ENCODE data around the gene PCYT1A.

PCYT1A gene

DNA sequence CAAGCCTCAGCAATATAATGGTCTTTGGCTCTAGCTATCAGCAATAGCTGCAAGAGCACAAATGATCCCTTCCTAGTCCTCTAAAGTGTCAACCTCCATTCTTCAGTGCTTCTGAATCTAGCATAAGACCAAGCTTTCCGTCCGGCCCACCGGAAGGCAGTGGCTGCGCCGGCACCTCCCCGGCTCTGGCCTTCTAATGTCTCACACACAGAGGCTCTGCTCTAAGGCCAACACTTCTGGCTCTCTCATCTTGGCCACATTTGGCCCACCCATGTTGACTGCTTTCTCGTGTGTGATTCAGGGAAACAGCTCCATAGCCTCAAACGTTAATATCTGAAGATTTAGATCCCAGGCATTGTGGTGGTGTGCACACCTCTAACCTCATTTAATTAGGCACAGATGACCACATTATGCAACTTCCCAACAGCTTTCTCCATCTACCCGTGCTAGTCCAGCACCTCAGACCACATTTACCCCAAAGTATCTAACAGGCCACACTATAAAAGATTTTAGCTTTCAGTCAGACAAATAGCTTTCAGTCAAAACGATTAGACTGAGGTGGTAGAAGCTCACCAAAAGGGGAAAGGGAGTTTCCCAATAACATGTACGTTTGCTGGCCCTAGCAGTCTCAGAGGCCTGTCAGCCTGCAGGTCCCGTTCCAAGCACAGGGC lies 51.9 kb downstream of the PCYT1A start:
- no peak for DNase-seq

DNA sequence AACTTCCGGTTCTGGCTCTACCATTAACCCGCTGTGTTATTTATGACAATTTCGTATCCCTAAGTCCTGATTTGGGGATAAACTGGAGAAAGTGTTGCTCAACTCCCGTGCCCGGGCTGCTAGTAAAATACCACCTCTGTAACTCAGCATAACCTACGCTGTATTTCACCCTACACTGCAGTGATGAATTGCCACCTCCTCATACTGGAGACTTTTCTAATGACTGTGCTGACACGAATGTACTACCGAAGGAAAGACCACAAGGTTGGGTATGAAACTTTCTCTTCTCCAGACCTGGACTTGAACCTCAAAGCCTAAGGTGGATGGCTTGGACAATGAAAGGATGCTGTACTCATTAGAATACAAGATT lies 54.7 kb downstream of the PCYT1A start:
- no peak for DNase-seq

DNA sequence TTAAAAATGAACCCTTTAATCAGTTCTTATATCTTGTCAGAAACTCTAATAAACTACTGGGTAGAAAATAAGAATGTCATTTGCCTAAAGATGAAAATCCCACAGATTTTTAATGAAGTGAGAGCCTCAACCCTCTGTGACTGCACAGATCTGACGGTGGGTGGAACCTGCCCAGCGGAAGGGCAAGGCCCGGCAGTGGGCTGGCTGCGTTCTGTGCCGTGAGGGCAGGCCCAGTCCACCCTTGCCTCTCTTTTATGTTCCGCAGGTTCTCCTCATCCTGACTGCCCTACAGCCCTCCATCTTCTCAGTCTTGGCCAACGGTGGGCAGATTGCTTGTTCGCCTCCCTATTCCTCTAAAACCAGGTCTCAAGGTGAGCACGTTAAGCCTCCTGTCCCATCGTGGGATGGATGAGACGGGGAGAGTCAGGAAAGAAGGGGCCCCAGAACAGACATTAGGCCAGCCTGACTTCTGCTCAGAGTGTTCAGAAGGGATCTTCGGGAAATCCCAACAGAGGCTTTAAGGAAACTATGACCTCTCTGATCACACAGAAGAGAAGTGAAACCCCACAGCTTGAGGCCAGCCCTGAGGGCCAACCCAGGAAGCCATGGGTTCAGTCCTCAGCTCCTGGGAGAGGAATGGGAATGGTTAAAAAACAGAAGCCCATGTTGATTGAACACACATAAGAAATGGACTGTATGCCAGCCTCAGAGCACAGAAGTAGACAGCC lies 55.2 kb downstream of the PCYT1A start:
- DNase-seq = no peak

DNA sequence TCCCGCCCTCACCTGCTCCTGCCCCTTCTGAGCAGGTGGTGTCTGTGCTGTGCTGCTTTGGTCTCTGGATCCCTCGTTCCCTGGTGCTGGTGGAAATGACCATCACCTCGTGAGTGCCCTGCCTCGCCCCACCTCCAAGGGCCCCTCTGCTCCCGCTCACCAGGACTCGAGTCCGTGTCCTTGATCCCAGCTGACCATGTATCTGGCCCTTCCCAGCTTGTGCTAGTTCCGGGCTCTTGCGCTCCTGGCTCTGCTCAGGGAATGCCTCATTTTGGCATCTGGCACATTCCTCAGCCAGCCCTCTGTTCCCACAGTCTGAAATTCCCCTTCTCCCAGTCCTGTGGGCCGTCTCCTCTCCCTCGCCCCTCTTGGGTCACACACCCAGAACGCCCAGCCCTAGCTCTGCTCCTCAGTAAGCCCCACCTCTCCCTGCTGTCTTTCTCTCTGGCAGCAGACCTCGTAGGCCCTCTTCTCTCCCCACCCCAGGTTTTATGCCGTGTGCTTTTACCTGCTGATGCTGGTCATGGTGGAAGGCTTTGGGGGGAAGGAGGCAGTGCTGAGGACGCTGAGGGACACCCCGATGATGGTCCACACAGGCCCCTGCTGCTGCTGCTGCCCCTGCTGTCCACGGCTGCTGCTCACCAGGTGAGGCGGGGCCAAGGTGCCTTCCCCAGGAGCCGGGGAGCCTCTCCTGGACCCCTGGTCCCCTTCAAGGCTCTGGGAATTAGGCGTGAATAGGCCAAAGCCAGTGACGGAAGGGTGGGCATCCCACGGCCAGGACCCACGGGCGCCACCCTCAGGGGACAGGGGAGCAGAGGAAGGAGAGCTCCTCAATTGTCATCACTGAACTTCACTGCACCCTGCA lies 59.7 kb downstream of the PCYT1A start:
- no peak for DNase-seq

DNA sequence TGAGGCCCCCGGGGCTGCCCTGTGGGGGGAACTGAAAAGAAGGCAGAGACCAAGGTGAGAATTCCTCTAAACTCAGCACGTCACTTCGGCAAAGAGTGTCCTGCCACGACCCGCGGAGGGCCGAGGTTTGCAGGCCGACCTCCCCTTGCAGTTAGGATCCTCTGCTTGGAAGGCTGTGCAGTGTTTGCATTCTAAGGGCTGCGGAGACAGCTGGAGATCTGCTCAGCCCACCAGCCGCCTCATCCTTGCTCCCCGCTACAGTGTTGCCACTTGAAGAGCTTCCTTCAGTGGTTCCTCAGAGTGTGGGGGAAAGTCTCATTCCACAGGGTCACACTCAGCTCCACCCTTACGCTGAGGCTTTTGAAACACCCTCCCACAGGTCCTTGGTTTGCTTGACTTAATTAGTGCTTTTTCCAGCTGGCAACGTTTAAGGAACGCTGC lies 60.4 kb downstream of the PCYT1A start:
- DNase-seq = no peak

DNA sequence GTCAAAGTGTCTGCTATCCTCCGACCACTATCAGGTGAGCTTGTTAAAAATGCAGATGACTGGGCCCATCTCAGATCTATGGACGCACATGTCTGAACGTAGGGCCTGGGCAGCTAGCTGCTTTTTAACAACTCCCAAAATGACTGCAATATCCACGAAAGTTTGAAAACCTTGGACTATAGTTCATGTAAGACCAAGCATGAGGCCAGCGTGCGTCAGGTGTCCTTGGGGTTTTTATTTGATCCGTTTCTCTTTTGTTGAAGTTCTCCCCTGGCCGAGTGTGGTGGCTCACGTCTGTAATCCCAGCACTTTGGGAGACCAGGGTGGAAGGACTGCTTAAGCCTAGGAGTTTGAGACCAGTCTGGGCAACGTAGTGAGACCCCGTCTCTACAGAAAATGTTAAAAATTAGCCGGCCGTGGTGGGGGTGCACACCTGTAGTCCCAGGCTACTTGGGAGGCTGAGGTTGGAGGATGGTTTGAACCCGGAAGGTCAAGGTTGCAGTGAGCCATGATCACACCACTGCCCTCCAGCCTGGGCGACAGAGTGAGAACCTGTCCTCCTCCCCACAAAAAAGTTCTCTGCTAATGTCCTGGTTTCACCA lies 61.7 kb downstream of the PCYT1A start:
- DNase-seq = no peak

DNA sequence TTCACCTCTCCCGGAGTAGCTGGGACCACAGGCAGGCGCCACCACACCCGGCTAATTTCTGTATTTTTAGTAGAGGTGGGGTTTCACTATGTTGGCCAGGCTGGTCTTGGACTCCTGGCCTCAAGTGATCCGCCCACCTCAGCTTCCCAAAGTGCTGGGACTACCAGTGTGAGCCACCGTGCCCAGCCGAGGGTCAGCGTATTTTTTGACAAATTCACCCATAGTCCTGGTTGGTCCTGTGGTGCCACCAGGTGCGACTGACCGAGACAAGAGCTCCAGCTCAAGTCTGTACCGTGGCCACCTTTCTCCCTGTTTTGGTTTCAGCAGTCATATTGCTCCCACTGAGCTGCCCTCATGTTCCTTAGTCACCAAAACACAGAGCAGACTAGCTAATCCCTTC lies 62.4 kb downstream of the PCYT1A start:
- no peak for DNase-seq

DNA sequence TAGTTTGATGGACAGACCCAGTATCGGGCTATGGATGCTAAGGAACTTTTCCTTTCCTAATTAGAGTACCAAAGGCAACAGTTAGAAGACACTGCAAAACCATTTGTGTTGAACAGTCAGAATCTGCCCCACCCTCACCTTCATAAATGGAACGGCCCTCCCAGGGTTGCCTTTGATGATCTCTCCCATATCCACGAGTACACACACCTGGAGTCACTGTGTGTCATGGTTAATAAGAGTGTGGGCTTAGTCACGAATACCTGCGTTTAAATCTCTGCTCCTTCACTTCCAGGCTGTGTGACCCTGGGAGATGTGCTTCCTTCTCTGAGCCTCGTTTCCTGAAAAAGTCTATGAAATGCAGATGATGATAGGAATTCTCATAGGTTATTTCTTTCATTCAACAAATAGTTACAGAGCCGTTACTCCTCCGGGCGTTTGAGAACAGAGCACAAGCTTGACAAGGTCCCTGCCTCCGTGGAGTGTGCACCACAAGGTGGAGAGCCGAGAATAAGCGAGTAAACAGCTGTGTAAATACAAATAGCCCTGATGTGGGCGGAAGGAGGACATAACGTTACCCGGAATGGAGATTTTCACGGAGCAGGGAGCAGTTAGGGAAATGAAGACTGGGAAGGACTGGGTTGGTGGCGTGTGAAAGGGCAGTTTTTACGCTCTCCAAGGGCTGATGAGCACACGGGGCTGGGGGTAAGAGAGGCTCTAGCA lies 64.5 kb downstream of the PCYT1A start:
- no peak for DNase-seq

DNA sequence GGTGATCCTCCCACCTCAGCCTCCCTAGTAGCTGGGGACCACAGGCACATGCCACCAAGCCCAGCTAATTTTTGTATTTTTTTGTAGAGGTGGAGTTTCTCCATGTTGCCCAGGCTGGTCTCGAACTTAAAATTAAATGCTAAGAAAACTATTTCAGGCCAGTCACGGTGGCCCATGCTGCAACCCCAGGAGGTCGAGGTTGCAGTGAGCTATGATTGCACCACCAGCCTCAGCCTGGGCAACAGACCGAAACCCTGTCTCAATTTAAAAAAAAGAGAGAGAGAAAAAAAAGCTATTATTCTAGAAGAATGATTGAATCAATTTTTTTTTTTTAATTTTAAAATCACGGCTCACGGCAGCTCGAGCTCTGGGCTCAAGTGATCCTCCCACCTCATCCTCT lies 66.5 kb downstream of the PCYT1A start:
- no peak for DNase-seq

DNA sequence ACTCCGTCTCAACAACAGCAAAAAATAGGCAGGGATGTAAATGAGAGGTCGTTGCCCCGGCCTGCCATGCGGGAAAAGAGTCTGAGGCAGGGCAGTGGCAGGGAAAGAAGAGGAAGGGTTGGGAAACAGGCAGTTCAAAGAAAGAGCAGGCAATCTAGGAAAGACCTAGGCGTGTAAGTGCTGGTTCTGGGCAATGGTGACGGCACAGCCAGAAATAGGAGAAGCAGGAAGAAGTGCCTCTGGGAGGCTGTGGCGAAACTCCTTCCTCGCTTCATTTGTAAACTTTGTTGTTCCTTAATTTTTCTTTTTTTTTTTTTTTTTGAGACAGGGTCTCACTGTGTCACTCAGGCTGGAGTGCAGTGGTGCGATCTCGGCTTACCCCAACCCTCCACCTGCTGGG lies 66.9 kb downstream of the PCYT1A start:
- DNase-seq = no peak

DNA sequence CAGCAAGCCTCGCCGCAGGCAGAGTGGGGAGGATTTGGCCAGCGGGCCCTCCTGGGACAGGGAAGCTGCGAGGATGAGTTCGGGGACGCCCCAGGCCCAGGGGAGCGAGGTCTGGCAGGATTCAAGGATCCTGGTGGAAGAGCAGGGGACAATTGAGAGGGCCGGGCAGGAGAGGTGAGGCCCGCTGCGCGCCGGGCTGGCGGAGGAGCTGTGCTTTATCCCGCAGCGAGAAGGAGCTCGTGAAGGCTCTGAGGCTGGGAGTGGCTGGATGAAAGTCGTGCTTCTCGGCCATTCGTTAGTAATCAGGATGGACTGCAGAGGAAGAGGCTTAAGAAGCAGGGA lies 67.6 kb downstream of the PCYT1A start:
- no peak for DNase-seq

DNA sequence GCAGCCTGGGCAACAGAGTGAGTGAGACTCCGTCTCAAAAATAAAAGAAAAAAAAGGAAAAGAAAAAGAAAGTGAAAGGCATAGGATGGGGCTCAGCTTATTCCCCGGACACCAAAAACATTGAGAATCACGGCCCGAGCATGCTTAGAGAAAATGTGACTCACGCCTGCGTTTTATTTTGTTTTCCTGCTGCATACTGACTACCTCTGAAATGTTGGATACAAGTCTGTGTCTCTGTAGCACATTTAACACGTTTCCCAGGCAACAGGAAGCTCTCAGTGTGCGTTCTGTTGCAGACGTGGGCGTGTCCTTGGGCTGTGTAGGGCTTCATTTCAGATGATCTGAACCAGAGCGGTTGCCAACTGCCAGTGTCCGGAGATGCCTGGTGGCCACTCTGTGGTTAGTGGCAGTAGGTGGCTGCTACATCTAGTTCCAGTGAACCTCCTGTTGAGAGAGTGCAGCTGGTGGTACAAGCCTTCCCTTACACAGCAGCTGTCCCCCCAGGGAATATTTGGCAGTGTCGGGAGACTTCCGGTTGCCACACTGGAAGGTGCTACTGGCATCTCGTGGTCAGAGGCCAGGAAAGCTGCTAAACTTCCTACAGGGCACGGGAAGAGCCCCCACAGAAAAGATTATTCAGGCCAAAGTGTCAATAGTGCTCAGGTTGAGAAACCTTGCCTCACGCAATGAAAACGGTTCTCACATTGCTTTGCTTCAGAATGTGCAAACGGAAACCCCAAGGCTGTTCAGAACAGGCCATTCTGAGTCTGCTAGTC lies 68.1 kb downstream of the PCYT1A start:
- DNase-seq = peak; percentile 5 to 48

DNA sequence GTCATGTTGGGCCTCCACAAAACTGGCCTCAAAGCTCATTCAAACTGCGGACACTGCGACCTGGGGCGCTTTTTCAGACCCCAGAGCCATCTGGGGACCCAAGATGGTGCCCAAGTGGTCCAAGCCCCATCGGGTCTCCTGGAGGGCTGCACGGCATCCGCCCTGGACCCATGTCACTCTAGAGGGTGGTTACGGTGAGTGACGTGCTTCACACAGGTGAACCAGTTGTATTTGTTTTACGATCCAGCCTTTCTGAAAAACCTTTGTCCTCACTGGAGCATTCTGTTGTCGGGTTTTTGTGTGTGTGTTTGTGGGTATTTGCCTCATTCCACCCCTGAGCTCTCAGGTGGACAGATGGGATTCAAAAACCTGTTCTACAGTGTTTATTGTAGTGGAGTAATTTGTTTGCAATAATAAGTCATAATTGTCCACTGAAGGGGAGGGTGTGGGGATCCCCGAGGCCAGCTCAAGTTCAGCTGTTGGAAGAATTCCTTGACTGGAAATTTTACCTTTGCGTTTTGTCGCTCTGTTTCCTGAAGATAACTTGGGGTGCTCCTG lies 69.3 kb downstream of the PCYT1A start:
- no peak for DNase-seq

DNA sequence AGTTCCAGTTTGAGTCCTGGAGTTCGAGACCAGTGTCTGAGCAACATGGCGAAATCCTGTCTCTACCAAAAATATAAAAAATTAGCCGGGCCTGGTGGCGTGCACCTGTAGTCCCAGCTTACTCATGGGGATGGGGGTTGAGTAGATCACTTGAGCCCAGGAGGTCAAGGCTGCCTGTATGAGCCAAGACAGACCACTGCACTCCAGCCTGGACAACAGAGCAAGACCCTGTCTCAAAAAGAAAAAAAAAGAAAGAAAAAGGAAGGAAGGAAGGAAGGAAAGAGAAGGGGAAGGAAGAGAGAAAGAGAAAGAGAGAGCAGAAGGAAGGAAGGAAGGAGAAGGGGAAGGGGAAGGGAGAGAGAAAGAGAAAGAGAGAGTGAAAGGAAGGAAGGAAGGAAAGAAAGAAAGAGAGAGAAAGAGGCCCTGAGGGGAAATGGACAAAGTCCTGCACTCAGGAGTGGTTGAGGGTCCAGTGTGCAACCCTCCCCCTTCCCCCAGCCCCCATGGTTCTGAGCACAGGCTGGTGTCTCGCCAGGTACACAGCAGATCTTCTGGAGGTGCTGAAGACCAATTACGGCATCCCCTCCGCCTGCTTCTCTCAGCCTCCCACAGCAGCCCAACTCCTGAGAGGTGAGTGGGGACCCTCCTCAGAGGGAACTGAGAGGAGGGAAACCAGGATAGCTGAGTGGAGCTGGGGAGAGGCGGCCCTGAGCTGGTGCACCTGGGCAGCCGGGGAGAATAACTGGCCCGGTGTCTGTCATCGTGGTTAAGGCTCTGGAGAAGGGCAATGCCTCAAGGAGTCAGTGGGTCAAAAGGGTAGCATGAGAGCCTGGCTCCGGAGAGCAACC lies 70.0 kb downstream of the PCYT1A start:
- DNase-seq = no peak

DNA sequence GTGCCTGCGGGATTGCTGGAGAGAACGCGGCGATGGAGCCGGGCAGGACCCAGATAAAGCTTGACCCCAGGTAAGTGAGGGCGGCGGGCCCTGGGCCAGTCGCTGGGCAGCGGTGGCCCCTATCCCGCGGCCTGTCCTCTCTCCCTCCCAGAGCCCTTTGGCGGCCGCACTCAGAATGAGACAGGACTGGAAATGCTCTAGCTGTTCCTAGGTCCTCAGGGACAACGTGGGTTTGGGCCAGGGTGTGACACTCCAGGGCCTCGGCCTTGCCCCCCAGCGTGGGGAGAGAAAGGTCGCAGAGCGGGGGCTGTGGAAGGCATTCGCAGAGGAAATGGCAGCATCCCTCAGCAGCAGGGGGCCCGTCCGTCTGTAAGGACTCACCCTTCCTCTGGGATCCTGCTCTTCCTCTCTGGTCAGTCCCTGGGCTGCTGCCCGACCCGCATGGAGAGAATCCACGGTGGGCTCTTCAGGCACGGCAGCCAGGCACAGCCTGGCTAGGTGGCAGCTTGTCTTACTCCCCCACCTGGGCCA lies 70.8 kb downstream of the PCYT1A start:
- no peak for DNase-seq

DNA sequence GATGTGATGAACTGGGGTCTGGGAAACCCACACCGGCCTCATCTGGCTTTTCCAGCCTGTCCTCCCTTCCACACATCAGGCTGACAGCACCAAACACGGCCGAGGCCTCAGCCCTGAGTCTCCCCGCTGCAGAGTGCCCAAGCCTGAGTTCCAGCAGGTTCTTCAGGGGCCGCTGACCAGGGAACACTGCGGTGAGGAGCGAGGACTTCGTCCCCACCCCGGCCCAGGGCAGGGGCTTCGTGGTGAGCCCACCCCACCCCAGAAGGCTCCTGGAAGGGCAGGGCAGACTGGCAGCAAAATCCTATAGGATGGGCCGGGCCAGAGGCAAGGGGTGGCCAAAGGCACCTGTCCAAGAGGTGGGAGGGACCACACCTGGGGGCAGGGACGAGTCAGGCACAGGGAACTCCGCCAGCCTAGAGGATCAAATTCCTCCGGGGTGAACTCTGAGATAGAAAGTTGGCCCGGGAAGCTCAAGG lies 71.4 kb downstream of the PCYT1A start, which contains the start of gene SLC51A:
SLC51A (plus strand) TSS at position 446 of the 476 bp plus-strand sequence. CDS start 179 bp downstream, outside the sequence.
- no peak for DNase-seq

DNA sequence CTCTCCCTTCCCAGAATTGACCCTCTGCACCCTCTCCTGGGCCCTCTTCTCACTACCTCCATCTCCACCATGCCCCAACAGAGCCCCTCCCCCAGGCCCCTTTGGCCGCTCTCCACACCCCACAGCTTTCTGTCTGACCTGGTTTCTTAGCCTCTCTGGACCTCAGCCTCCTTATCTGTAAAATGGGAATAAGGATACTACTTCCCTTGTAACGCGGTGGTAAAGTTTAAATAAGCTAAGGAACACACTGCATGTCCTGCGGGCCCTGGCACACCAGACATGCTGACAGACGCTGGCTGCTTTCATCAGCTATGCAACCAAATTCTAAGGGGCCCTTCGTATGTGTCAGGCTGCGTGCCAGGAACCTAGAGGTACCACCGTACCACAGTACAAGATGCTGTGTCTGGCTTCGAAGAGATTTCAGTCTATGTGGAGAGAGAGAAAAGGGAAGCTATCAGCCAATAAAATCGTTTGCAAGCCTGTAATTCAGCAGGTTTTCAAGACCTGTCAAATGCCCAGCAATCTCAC lies 72.0 kb downstream of the PCYT1A start:
- no peak for DNase-seq

DNA sequence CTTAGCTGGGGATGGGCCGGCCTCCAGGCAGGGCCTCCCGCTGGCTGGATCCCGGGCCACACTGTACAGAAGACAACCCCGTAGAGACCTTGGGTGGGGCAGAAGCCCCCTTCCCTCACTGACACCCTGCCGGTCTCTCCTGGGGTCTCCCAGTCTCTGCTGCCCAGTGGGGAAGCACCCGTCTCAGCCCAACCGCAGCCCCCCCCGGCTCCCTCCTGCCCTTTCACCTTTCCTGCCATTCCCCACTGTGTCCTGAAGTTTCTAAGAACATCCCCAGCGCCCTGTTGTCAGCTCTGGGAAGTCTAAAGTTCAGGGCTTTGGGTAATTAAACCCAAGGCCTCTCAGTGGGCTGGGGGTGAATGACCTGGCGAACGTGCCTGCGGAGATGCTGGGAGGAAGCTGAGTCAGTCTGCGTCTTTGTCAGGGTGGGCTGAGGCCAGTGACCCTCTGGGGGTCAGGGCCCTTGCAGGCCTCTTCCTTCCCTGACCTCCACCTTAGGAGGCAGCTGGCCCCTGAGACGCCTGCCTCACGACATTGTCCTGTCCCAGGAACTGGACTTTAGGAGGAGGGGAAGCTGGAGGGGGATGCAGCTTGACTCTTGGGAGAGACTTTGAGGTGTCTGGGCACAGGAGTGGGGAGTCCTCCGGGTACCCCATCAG lies 72.6 kb downstream of the PCYT1A start:
- no peak for DNase-seq

All from cerebellar nuclear complex (tissue), 1 donor.